Neural crest cell (in vitro differentiated cells): ENCODE measurements around the gene LRRK1. TPM values are rescaled to one million over a fixed set of nuclear protein-coding genes. Genes with fewer than 3 reads are reported as not detected.

Experiments
- DNase-seq: peaks from one replicate; pipeline ENCODE4 v3.0.0; 2021; ENCODE audit warnings: low read depth, mixed read lengths, low spot score
- H3K27ac Mint-ChIP-seq: one replicate; pipeline ENCODE4 v1.8.0; 2021; ENCODE audit warnings: mild to moderate bottlenecking, mixed read lengths; ENCODE audit not compliant: unreplicated experiment
- H3K27me3 Mint-ChIP-seq: 2 replicates; pipeline ENCODE4 v1.8.0; 2021; ENCODE audit warnings: low read depth, mild to moderate bottlenecking, mixed read lengths
- H3K36me3 Mint-ChIP-seq: 2 replicates; pipeline ENCODE4 v1.8.0; 2021; ENCODE audit warnings: low read depth, mild to moderate bottlenecking, mixed read lengths
- H3K4me1 Mint-ChIP-seq: 2 replicates; pipeline ENCODE4 v1.8.0; 2021; ENCODE audit warnings: mixed read lengths
- H3K4me3 Mint-ChIP-seq: one replicate; pipeline ENCODE4 v1.8.0; 2021; ENCODE audit warnings: mild to moderate bottlenecking, mixed read lengths
- H3K9me3 Mint-ChIP-seq: 2 replicates; pipeline ENCODE4 v1.8.0; 2021; ENCODE audit warnings: mixed read lengths
- CTCF ChIP-seq: fragments of 200-600 bp; sonication (generic); conservative IDR thresholded peaks from 2 replicates; pipeline ENCODE4 v1.5.0; 2021; ENCODE audit warnings: antibody characterized with exemption, mild to moderate bottlenecking
- total RNA-seq: library from RNA; stranded (reverse); gene quantifications from 2 replicates; pipeline ENCODE4 v1.2.1, GENCODE V29; 2021

Gene LRRK1
- total RNA-seq, 1 donor from 2014 or later: 1.7 TPM

GRCh38 chr15:101024073-101024695, 105.0 kb downstream of the LRRK1 start:
- Mint-ChIP-seq H3K4me3 (peak overlapping the region; percentile 45), H3K27me3 (peaks cover 4% of the 10 kb centered on the region), H3K27ac (peak overlapping the region; percentile 64), H3K36me3 (no peaks in the 10 kb centered on the region), H3K9me3 (no peaks in the 10 kb centered on the region), H3K4me1 (peaks cover 58% of the 10 kb centered on the region)
- DNase-seq: no peak
- TF ChIP-seq CTCF: no peak

GRCh38 chr15:101024706-101025500, 105.7 kb downstream of the LRRK1 start:
- H3K9me3 Mint-ChIP-seq: no peaks in the 10 kb centered on the region
- peaks cover 4% of the 10 kb centered on the region for H3K27me3 Mint-ChIP-seq
- no peak for DNase-seq
- H3K4me1 Mint-ChIP-seq: peaks cover 54% of the 10 kb centered on the region
- peak overlapping the region; percentile 62 for H3K27ac Mint-ChIP-seq
- TF ChIP-seq CTCF: no peak
- no peaks in the 10 kb centered on the region for H3K36me3 Mint-ChIP-seq
- H3K4me3 Mint-ChIP-seq: no peak overlapping the region

- H3K27ac Mint-ChIP-seq: no peak overlapping the region
- no peaks in the 10 kb centered on the region for H3K9me3 Mint-ChIP-seq
- DNase-seq: no peak
- TF ChIP-seq CTCF: no peak
- no peak overlapping the region for H3K4me3 Mint-ChIP-seq
- no peaks in the 10 kb centered on the region for H3K36me3 Mint-ChIP-seq
- H3K4me1 Mint-ChIP-seq: peaks cover 53% of the 10 kb centered on the region
- H3K27me3 Mint-ChIP-seq: peaks cover 4% of the 10 kb centered on the region
These were observed 106.3 kb downstream of the LRRK1 start for GRCh38 chr15:101025501-101025885.

- no peak overlapping the region for H3K4me3 Mint-ChIP-seq
- TF ChIP-seq CTCF: no peak
- DNase-seq: peak; percentile 0
- H3K9me3 Mint-ChIP-seq: no peaks in the 10 kb centered on the region
- H3K27me3 Mint-ChIP-seq: peaks cover 4% of the 10 kb centered on the region
- H3K27ac Mint-ChIP-seq: no peak overlapping the region
- peaks cover 48% of the 10 kb centered on the region for H3K4me1 Mint-ChIP-seq
- H3K36me3 Mint-ChIP-seq: no peaks in the 10 kb centered on the region
These were observed 106.9 kb downstream of the LRRK1 start for GRCh38 chr15:101025896-101026631.

- DNase-seq: peak; percentile 0
- H3K27ac Mint-ChIP-seq: no peak overlapping the region
- H3K36me3 Mint-ChIP-seq: no peaks in the 10 kb centered on the region
- H3K4me1 Mint-ChIP-seq: peaks cover 47% of the 10 kb centered on the region
- no peak overlapping the region for H3K4me3 Mint-ChIP-seq
- no peak for TF ChIP-seq CTCF
- no peaks in the 10 kb centered on the region for H3K9me3 Mint-ChIP-seq
- H3K27me3 Mint-ChIP-seq: peaks cover 4% of the 10 kb centered on the region
These were observed 107.6 kb downstream of the LRRK1 start for GRCh38 chr15:101026656-101027272.
